T-helper 9 cell (primary cell): ENCODE data around the gene ARRB2.
"Not testable (repeated sequence)": the region's sequence is repeated elsewhere in the genome, so short reads cannot be mapped to it uniquely, and the experiment has no call there.

Experiments
- DNase-seq: peaks from one replicate; pipeline ENCODE4 v3.0.0-alpha.2; 2020
- total RNA-seq, 2 donors: gene quantifications; one replicate each; lab custom pipeline; 2026; lab: John Stamatoyannopoulos, UW

Gene ARRB2
- total RNA-seq = 128 to 165 reads per million in 2 donors

DNA sequence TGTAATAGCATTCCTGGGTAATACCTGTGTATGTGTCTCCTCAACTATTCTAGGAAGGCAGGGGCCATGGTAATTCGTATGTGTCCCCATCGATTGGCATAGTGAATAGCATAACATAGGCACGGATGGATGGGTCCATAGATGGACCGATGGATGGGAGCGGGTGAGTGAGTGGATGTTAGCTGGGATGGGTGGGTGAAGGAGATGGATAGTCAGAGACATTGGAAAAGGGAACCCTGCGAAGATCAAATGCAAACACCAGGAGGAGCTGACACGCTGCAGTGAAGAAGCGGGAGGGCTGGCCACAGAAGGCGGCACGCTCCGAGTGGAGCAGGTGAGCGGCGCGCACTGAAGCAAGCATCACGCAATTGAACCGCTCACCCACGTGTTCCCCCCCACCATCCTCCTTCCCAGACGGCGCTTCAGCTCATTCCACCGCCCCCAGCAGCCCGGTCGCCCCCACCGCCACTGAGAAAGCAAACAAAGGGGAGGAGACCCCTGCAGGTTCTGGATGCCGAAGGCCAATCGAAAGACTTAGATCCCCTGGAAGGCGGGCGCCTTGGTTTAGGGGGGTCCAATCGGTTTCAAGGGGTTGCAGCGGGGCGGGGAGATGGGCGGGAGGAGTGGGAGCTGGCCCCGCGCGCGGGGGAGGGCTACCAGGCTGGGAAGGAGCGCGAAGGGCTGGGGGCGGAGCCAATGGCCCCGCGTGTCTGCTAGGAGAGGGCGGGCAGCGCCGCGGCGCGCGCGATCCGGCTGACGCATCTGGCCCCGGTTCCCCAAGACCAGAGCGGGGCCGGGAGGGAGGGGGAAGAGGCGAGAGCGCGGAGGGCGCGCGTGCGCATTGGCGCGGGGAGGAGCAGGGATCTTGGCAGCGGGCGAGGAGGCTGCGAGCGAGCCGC lies at the start of gene ARRB2:
TSS of gene ARRB2 (plus strand) at position 839 of the 899 bp plus-strand sequence. CDS start 90 bp downstream, outside the sequence.
- peak; percentile 97 for DNase-seq

GRCh38 chr17:4663711-4664110 lies 46.7 kb upstream of the ARRB2 start:
- DNase-seq = no peak

DNA sequence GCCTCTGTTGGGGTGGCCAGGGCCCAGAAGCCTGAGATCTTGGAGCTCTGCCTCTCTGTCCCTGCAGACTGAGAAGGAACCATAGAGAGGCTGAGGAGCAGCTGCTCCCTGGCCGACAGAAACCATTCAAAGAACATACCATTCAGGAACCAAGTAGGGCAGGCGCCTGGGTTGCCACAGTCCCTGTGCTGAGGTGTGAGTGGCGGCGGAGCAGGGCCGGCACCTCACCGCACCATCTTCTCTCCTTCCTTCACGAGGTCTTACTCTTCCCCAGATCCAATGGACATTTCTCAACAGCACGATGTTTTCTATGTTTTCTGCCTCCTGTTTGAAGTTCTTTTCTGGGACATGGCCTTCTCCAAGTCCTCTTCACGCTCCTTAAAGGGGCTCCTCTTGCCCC lies 46.2 kb upstream of the ARRB2 start:
- no peak for DNase-seq

- no peak for DNase-seq
Measured at GRCh38 chr17:4665027-4665426, 45.4 kb upstream of the ARRB2 start.

DNA sequence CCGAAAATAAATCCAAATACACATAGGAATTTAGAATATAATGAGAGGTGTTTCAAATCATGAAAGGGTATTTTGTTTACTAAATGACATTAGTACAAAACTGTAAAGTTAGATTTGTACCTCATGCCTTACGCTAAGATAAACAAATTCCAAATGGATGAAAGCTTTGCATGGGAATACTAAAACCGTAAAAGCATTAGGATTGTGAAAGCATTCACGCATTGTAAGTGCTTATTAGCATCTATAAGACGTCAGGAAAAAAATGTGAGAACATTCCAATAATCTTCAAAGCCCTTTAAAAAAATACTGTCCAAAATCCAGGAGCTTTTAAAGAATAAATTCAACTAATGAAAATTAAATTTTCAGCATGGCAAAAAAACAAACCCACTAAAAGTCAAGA lies 44.1 kb upstream of the ARRB2 start:
- DNase-seq = no peak

DNA sequence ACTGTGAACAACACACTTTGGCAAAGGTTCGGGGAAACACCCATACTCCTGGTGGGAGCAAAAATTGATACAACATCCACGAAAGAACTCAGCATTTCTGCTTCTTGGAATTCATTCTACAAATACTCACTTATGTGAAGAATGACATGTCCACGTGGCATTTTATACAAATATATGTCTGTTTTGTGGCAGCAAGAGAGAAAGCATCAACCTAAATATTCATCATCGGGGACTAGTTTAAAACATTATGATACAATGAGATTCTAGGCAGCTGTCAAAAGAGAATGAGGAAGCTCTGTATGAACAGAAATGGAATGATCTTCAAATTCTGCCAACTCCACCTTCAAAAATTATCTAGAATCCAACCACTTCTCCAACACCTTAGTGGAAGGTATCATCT lies 43.3 kb upstream of the ARRB2 start:
- no peak for DNase-seq

DNA sequence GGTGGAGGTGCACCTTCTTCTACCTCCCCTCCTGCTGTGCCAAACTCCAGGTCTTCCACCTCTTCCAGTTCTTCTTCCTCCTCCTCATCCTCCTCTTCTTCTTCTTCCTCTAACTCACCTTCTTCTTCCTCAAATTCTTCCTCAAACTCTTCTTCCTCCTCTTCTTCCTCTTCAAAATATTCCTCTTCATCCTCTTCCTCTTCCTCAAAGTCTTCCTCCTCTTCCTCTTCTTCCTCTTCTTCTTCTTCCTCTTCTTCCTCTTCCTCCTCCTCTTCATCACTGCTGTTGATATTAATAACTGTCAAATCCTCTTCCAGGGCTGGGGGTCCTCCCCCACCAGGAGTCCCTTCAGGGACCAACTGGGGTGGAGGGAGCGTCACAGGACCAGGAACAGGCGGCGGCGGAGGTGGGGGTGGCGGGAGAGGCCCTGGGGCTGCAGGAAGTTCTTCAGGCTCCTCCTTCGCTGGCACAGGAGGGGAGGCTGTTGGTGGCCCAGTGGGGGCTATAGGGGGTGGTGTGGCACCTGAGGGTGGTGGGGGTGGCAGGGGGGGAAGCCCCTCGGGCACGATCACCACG lies 38.3 kb upstream of the ARRB2 start:
- no peak for DNase-seq

DNA sequence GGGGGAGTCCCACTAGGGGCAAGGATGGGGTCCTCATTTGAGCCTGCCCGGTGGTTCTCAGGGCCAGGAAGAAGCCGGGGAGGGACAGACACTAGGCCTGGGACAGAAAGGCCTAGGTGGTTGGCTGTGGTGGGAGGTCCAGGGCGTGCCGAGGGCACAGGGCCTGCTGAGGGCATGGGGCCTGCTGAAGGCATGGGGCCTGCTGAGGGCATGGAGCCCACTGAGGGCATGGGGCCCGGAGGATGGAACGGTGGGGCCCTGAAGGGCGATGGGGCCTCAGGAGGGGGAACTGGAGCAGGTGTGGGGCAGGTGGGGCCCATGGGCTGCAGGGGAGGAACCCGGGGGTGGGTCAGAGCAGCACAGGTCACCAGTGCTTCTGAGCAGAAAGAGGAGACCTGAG lies 37.7 kb upstream of the ARRB2 start:
- DNase-seq = no peak

GRCh38 chr17:4673169-4673568 lies 37.3 kb upstream of the ARRB2 start:
- DNase-seq = no peak

GRCh38 chr17:4673986-4674684 lies 36.3 kb upstream of the ARRB2 start:
- no peak for DNase-seq

DNA sequence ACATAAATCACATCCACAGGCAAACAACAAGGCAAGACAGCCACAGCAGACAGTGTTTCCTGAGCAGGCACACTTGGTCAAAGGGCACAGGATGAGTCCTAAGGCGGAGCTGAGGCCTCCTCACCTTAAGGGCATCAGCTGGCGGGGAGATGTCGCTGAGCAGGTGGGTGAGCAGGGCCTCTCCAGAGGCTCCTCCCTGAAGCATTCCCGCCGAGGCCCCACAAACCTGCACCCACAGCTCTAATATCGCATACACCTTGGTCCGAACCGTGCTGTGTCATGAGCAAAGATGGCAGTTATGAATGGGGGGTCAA lies 35.8 kb upstream of the ARRB2 start:
- no peak for DNase-seq

- no peak for DNase-seq
Measured at GRCh38 chr17:4675791-4676190, 34.6 kb upstream of the ARRB2 start.

DNA sequence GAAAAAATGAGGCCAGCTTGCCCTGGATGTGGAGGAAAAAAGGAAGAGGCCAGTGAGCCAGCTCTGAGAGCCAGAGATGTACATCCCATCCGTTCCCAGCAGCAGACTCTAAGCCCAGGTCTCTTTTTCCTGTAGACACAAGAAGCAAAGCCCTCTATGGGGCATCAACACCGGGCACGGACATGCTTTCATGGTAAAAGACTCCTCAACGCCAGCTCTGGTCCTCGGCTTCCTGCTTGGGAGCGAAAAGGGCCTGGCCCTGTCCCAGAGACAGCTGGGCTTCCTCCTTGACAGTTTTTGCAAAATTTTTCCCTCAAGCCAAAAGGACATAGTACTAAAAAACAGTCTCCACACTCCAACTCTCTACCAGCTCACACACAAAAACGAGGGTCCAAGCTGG lies 33.6 kb upstream of the ARRB2 start:
- no peak for DNase-seq

- no peak for DNase-seq
Measured at GRCh38 chr17:4678448-4679026, 31.9 kb upstream of the ARRB2 start.

GRCh38 chr17:4679658-4680057 lies 30.8 kb upstream of the ARRB2 start:
- DNase-seq = no peak

- DNase-seq = not testable (repeated sequence)
Measured at GRCh38 chr17:4683739-4684138, 26.7 kb upstream of the ARRB2 start.

DNA sequence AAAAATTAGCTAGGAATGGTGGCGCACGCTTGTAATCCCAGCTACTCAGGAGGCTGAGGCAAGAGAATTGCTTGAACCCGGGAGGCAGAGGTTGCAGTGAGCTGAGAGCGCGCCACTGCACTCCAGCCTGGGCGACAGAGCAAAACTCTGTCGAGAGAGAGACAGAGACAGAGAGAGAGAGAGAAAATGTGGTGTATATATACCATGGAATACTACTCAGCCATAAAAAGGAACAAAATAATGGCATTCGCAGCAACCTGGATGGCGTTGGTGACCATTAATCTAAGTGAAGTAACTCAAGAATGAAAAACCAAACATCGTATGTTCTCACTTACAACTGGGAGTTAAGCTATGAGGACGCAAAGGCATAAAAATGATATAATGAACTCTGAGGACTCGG lies 20.6 kb upstream of the ARRB2 start:
- not testable (repeated sequence) for DNase-seq

DNA sequence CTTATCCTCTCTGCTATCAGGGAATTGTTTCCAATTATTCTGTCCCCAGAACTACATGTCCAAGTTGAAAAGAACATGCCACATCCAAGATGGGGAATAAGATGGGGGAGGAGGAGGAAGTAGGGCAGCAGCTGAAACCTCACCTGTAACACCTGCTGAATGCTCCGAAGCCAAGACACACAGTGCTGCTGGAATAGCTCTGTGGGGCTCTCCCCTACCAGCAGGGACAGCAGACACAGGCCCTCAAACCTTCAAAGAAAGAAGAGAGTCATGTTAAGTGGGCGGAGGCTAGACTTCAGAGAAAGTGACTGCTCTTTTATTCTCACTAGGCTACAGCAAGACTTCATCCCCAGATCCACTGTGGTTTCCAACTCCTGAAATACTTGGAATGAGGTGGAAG lies 19.7 kb upstream of the ARRB2 start:
- DNase-seq = no peak

GRCh38 chr17:4691686-4692085 lies 18.7 kb upstream of the ARRB2 start:
- no peak for DNase-seq

- no peak for DNase-seq
Measured at GRCh38 chr17:4693416-4693815, 17.0 kb upstream of the ARRB2 start.

- no peak for DNase-seq
Measured at GRCh38 chr17:4696437-4696805, 14.0 kb upstream of the ARRB2 start.

DNA sequence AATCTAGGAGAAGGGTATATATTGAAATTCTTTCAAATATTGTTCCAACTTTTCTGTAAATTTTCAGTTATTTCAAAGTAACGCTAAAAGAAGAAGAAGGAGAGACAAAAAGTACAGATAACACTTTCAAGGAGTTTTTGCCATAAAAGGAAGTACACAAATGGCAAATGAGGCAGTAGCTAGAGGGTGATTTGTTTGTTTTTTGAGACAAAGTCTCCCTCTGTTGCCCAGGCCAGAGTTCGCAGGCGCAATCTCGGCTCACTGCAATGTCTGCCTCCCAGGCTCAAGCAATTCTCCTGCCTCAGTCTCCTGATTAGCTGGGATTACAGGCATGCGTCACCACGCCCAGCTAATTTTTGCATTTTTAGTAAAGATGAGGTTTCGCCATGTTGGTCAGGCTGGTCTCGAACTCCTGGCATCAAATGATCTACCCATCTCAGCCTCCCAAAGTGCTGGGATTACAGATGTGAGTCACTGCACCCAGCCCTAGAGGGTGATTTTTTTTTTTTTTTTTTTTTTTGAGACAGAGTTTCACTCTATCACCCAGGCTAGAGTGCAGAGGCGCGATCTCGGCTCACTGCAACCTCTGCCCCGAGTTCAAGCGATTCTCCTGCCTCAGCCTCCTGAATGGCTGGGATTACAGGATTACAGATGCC lies 10.9 kb upstream of the ARRB2 start:
- DNase-seq = not testable (repeated sequence)

- no peak for DNase-seq
Measured at GRCh38 chr17:4701116-4701515, 9.3 kb upstream of the ARRB2 start.
